HG03439 (cell line): Measurements from ENCODE around the gene PTPN14.

Experiments
- ATAC-seq: cut with Tn5 transposase; IDR thresholded peaks from one replicate; pipeline ENCODE4 v1.9.1; 2021; ENCODE audit warnings: mild to moderate bottlenecking, moderate library complexity; ENCODE audit not compliant: unreplicated experiment

The PTPN14 gene

DNA sequence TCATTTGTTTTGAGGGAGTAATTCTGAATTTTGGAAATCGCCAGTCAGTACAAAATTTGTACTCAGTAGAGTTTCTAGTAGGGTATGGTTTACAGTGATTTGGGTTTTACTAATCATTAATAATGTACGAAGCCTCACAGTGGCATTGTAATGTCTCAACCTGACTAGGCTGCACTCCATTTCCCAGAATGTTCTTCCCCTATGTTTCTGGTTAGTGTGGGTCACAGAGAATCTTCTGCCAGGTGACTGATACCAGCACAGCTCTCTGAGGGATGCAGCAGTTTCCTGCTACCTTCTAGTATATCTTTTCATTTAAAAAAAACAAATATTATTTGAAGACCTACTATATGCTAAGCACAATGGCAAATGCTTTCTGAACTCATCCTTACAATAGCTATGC, 112.9 kb downstream of the PTPN14 start:
- no peak for ATAC-seq

DNA sequence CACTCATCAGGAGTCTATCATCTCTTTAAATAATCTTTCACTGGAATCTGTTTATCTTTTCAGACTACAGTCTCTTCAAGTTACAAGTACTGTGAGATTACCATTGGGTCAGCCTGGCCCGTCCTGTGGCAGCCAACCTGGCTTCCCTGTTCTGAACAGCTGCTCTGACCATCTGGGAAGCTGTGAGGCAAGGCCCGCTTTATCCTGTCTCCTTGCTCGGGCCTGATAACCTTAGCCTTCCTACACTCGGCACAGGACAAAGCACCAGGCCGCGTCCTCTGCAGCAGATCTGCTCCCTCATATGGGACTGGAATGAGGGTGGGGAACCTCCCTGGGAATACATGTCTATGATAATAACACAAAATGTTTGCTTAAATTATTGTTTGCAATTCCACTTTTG, 113.3 kb downstream of the PTPN14 start:
- no peak for ATAC-seq

DNA sequence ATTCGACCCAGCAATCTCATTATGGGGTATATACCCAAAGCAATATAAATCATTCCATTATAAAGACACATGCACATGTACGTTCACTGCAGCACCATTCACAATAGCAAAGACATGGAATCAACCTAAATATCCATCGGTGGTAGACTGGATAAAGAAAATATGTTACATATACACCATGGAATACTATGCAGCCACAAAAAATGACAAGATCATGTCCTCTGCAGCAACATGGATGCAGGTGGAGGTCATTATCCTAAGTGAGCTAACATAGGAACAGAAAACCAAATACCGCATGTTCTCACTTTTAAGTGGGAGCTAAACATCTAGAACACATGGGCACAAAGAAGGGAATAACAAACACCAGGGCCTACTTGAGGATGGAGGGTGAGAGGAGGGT, 115.5 kb downstream of the PTPN14 start:
- no peak for ATAC-seq

DNA sequence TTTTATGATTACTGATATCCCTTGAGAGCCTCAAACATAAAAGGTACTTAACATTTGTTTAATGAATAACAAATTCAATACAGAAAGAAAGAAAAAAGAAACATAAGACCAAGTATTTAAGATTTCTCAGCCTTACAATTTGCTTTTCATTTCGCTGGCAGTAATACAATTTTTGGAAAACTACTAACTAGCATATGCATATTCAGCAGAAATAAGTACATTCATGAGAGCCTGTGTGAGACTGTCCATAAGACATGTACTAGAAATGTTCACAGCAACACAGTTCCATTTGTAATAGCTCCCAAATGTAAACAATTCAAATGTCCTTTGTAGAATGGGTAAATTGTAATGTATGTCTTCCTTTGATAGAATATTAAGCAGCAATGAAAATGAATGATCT, 119.2 kb downstream of the PTPN14 start:
- no peak for ATAC-seq

DNA sequence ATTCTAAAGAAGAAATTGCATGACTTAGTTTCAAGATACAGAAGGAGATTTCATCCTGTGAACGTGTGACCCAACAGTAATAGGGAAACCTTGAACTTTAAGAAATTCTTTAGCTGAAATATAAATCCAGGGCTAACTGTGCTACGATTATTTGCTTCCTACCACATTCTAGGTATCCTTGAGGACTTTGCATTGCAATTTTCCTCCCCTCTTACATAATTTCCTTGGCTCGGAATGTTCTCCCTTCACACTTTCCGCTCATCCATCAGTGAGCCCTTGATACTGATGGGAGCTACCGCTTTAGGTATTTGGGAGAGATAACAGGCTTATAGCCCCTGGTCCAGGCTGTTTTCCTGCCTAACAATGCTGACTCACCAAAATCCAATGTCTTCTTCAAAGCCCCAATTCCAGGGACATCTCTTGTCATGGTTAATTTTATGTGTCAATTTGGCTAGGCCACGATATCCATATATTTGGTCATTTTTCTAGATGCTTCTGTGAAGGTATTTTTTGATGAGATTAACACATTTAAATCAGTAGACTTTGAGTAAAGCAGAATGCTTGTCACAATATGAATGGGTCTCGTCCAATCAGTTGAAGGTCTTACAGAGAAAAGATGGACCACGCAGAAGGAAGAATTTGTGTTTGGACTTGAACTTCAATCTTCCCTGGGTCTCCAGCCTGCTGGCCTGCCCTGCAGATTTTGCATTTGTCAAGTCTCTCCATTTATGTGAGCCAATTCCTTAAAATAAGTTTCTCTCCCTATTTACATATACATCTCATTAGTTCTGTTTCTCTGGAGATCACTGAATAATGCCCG, 121.2 kb downstream of the PTPN14 start:
- no peak for ATAC-seq

DNA sequence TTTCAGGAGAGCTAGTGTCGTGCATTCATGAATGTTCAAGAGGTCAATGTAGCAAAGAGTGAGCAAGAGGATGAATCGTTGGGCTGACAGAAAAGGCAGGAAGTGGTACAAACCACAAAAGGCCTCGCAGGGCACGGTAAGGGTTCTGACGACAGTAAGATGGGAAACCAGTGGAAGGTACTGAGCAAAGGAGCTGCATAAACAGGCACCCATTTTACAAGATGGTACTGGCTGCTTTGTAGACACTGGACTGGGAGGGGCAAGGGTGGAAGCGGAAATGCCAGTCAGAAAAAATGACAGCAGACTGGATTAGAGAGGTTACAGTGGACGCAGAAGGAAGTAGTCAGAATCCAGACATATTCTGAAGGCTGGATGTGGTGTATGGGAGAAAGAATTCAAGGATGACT, 123.5 kb downstream of the PTPN14 start:
- ATAC-seq, result peak; percentile 93

DNA sequence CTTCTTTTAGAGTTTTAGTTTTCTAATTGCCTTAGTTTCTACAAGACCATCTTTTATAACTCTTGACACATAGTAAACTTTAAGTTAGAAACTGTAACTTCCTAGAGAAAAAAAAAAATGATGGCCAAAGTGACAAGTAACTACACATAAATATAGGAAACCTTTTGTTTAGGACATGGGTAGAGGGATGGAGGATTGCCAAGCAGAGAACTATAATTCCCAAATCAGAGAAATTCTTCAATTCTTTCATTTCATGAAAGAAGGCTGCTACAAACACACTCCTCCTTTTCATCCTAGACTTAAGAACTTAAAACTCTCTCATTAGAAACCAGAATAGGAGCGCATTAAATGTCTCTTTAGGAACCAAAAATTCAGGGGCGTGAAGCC, 125.0 kb downstream of the PTPN14 start:
- no peak for ATAC-seq

DNA sequence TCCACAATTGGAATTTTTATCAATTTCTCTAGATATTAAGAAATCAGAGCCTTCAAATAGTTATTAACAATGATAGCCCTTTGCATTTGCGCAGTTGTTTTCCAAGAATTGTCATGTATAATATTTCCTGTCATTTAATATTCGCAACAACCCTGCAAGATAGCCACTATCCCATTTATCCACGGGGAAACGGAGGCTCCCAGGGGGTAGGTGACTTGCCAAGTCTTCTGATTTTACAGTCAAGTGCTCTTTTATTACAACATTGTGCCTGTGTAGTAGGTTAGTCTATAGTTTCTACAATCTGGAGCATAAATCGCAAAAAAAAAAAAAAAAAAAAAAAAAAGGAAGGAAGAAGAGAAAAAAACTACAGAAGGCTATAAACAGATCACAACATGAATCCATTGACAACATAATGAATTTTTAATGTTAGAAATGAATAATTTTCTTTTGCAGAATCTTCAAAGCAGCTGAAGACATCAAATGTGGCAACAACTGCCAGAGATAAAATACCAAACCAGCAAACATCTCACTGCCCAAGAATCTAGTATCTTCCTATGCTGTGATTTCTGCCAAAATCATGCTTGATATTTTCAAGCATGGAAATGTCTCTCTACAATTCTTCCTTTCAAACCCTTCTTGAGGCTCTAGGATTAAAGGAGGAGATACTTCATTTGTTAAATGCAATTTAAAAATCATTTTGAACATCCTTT, 125.5 kb downstream of the PTPN14 start:
- no peak for ATAC-seq

DNA sequence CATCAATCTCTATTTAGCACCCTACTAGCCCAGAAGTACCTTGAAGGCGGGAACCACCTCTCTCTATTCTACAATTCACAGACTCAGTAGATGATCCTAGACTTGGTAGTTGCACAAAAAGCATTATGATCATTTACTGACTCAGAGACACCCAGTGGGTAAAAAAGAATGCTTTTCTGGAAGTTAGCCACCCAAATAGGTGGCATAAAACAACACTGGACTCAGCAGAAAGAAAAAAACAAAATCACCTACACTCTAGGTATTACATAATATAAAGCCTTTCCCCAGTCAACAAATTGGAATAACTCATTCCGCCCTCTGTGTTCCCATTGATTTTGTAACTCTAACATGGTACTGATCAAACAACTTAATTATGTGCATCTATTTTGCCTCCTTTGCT, 126.3 kb downstream of the PTPN14 start:
- no peak for ATAC-seq

DNA sequence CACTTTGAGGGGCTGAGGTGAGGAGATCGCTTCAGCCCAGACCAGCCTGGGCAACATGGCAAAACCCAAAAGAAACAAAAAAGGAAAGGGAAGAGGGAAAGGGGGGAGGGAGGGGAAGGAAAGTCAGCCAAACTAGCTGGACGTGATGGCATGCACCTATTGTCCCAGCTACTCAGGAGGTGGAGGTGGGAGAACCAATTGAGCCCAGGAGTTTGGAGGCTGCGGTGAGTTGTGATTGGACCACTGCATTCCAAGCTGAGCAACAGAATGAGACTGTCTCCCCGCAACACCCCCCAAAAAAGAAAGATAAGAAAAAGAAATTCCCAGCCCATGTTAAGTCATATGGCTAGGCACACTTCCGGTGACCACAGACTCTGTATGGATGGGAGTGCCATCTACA, 128.4 kb downstream of the PTPN14 start:
- ATAC-seq, result no peak

DNA sequence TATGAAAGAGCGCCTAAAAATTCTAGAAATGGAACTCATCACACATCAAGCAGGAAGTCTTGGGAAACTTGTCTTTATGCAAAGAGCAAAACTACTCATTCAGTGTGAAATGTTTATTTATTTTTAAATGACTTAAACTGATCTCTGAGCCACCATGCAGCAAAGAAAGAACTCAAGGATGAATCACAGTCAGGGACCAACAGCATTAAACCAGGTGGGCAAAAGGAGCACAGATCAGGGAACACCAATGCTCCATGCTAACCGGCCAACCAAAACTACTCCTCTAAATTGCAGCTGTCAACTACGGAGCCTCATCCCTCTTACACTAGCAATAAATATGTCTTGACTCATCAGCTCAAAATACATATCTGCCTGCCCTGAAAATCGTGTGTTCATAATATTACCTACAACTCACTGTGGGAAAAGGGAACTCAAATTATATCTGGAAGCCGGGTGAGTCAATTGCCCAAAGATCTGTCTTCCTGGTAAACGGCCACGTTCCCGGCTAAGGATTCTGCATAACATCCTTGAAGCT, 129.2 kb downstream of the PTPN14 start:
- no peak for ATAC-seq

DNA sequence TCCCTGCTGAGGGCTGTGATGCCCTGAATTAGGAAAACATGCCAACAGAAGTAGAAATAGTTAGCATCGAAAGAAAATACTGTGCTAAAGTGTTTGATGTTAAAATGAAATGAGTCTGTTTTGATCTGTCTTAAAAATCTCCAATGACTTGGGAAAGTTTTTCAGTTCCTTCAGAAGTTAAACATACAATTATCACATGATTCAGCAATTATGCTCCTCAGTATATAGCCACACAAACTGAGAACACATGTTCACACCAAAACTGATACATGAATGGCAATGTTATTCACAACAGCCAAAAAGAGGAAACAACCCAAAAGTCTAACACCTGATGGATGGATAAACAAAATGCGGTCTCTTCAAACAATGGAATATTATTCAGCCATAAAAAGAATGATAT, 130.6 kb downstream of the PTPN14 start:
- no peak for ATAC-seq

DNA sequence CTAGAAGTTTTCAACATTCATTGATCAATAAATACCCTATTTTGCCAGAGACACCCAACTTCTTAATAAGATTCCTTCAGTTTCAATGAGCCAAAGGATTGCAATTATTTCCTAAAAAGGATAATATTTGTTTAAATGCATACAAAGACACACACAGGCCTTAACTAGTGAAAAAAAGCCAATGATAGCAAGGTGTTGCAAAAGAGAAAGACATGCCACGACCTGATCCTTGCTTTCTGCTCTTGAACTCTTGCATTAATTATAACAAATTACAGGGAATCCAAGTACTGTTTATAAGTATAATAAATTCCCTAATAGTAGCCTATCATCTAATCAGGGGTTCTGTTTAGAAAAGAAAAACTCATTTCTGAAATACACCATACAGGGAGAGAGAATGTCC, 131.1 kb downstream of the PTPN14 start:
- no peak for ATAC-seq

DNA sequence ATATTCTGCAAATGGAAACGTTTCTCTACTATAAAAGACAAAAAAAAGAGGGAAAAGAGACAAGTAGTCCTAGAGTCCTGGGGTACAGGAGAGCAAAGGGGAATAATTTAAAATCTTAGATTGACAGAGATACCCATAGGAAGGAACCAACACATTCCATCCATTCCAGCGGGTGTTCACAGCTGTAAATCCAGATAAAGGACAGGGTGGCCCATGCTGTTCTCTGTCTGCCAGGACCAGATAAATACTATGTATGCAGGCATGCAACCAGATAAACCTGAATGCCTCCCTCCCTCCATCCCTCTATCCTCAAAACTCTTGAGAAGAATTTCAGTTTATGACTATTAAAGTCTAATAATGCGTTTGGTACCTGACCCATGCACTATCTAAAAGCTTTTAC, 131.8 kb downstream of the PTPN14 start:
- no peak for ATAC-seq

DNA sequence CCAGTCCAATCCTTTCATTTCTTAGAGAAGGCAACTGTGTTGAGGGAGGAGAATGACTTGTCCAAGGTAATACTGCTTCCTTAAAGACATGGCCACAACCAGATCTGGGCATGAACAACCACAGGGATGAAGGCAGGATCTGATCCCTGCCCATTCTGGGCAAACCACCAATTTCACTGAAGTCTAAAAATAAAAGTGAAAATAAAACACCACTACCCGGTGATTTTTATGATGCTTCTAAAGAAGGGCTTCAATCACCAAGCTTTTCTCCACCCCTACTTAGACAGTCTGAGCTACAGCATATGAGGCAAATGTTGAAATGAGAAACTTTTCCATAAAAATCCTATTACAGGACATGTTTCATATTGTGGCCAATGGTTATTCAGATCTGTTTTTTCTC, 133.0 kb downstream of the PTPN14 start:
- ATAC-seq, result no peak

DNA sequence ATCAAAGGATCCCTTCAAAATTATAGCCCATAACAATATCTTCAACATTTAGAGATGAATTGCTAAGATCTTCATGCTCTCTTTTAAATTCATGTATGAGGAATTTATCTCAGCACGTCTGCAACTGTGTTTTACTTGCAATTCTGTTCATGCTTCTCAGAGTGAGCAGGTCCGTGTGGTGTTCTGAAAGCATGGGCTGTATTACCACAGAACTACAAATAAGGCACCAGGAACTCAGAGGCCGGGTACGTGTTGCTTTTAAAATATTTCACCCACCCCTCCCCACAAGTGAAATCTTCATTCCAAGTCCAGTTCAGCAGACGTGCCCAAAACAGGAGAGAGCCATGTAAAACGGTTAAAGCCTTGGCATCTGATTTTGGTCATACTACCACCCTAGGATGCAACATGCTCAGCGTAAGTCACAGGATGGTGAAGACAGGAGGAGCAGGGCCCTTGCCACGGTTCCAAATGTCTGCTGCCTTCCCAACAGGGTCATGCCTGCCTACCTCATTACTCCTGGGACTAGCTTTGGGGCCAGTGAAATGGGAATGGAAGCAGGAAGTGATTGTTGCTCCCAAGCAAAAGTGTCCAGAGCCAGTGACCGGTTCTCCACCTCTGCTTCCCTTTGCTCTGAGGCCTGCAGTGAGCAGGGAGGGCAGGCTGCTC, 133.7 kb downstream of the PTPN14 start:
- no peak for ATAC-seq

DNA sequence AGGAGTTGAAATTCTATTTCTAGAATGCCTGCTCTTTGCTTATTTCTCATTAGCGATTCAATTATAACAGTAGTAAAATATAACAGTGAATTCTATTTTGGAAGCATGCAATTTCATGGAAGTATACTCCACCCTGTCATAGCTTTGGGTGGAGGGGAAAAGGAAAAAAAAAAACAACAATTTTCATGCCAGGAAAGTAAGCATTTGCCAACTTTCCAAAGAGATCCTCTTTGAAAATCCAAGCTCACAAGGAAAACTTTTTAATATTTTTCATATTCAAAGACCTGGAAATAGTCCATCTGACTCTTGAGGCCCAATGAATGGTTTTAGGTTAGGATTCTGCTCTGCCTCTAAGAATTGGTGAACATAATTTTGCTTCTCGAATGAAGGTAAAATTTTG, 134.5 kb downstream of the PTPN14 start:
- ATAC-seq, result no peak

DNA sequence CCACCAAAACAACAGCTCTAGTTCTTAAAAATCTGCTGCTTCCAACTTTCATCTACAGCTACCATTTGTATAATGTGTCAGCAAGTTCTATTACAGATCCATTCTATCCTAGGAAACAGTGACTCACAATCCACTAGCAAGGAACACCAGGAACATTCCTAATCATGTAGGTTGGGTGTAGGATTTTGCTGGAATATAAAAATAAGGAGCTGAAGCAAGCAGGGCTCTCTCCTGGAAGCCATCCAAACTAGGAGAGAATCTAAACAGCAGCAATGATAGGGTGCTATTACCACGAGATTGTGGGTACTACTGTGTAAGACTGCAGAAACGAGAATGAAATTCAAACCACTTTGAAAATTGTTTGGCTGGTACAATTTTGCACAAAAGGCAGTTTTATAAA, 135.0 kb downstream of the PTPN14 start:
- no peak for ATAC-seq

DNA sequence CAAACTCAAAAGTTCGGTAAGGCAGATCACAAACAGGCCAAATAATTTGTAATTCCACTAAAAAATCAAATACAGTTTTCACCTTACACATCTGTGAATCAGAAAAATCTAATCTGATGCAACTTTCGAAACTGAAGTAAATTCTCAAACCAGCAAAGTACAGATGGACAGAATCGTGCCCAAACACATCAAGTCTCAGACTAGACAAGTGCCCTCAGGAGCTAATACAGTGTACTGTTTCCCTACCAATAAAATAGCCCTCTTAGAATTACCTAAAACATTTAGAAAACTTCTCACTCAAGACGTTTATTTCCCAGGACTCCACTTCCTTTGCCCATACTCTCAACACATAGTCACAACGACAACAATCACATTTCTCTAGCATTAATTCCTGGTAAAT, 136.3 kb downstream of the PTPN14 start:
- ATAC-seq, result no peak

DNA sequence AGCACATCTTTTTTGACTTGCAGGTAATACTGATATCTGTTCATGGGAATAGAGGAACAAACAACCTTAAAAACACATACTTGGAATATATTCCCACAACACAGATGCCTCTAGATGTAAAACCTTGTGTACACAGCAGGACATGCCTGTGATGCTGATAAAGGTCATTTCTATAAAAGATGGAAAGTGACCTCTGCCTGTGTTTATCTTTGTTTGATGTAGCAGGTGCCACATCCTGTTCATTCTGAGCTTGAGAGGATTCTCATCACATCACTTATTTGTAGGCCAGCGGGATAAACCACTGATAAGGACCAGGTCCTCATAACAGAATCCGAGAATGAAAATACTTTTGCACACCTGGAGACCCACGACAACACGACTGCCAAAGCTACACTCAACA, 136.7 kb downstream of the PTPN14 start:
- ATAC-seq, result no peak

DNA sequence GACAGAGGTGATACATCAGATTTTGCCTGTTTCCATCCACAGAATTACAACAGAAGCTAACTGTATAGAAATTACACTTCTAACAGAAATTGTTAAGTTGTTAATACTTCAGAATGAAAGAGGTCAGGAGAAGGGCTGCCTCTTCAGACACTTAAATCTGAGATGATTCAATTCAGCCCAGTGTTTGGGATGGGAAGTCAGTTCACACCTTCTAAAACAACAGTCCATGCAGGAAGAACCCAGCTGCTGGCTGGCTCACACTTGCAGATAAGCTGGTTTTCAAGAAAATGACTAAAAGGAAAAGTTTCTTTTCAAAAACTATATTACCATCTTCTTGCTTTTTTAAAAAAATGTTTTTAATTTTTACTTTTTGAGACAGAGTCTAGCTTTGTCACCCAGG, 138.1 kb downstream of the PTPN14 start:
- no peak for ATAC-seq
